ENCODE results near the gene MGRN1.

GRCh38 chr16:4591191-4591590 is 33.4 kb upstream of the MGRN1 start:
- TF ChIP-seq CTCF (IDR thresholded peaks at IDR 0.05) (no peak), POLR2A (IDR thresholded peaks at IDR 0.05) (no peak)
